Ishikawa (cell line): ENCODE measurements around the gene SLIT3.

ENCODE experiments used
- CEBPB ChIP-seq: IDR thresholded peaks from 2 replicates; pipeline ENCODE4 v1.6.1; 2012
- CREB1 ChIP-seq: IDR thresholded peaks from 2 replicates; pipeline ENCODE4 v1.6.1; 2012; ENCODE audit warnings: low read depth
- EGR1 ChIP-seq: IDR thresholded peaks from 2 replicates; pipeline ENCODE4 v1.6.1; 2012
- EP300 ChIP-seq: IDR thresholded peaks from 2 replicates; pipeline ENCODE4 v1.6.1; 2012; ENCODE audit warnings: borderline replicate concordance
- FOXM1 ChIP-seq: IDR thresholded peaks from 2 replicates; pipeline ENCODE4 v1.6.1; 2012; ENCODE audit warnings: low read depth, borderline replicate concordance
- NFIC ChIP-seq: IDR thresholded peaks from 2 replicates; pipeline ENCODE4 v1.6.1; 2012
- RAD21 ChIP-seq: IDR thresholded peaks from 2 replicates; pipeline ENCODE4 v1.6.1; 2012; ENCODE audit warnings: low read depth
- TAF1 ChIP-seq: IDR thresholded peaks from 2 replicates; pipeline ENCODE4 v1.6.1; 2012; ENCODE audit warnings: low read depth, mild to moderate bottlenecking
- TCF12 ChIP-seq: IDR thresholded peaks from 2 replicates; pipeline ENCODE4 v1.6.1; 2012; ENCODE audit warnings: low read depth
- TEAD4 ChIP-seq: IDR thresholded peaks from 2 replicates; pipeline ENCODE4 v1.6.1; 2012
- YY1 ChIP-seq: IDR thresholded peaks from 2 replicates; pipeline ENCODE4 v1.6.1; 2012; ENCODE audit warnings: low read depth
- ZBTB7A ChIP-seq: IDR thresholded peaks from 2 replicates; pipeline ENCODE4 v1.6.1; 2012; ENCODE audit warnings: low read depth
- TF ChIP-seq, protein P1 (sequence below): IDR thresholded peaks from 2 replicates; pipeline ENCODE4 v1.6.1; 2012
- TF ChIP-seq, protein P2 (sequence below): IDR thresholded peaks from 2 replicates; pipeline ENCODE4 v1.6.1; 2012; ENCODE audit warnings: low read depth, mild to moderate bottlenecking
- TF ChIP-seq, protein P3 (sequence below): IDR thresholded peaks from 2 replicates; pipeline ENCODE4 v1.6.1; 2012

SLIT3 gene

DNA sequence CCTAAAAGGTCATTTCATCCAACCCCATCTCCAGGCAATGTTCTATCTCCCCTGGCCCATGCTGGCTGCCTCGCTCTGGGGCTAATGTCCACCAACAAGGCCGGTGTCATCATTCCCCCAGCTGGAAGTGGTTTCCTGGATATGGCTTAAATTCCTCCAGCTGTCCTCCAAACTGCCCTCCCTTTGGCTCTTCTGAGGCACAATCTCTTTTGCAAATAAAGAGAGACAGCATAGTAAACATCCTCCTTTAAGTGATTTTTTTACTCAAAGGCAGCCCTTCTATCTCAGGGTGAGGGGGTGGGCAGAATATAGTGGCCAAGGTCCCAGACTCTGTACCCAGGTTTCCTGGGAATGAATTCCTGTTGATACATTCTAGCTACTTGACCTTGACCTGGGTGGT, 604.3 kb downstream of the SLIT3 start:
- no peak for TF ChIP-seq EP300
- TF ChIP-seq TCF12 = no peak
- TF ChIP-seq ZBTB7A = no peak
- no peak for TF ChIP-seq FOXM1
- TF ChIP-seq, protein P1, sequence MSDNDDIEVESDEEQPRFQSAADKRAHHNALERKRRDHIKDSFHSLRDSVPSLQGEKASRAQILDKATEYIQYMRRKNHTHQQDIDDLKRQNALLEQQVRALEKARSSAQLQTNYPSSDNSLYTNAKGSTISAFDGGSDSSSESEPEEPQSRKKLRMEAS = no peak
- TF ChIP-seq, protein P2, sequence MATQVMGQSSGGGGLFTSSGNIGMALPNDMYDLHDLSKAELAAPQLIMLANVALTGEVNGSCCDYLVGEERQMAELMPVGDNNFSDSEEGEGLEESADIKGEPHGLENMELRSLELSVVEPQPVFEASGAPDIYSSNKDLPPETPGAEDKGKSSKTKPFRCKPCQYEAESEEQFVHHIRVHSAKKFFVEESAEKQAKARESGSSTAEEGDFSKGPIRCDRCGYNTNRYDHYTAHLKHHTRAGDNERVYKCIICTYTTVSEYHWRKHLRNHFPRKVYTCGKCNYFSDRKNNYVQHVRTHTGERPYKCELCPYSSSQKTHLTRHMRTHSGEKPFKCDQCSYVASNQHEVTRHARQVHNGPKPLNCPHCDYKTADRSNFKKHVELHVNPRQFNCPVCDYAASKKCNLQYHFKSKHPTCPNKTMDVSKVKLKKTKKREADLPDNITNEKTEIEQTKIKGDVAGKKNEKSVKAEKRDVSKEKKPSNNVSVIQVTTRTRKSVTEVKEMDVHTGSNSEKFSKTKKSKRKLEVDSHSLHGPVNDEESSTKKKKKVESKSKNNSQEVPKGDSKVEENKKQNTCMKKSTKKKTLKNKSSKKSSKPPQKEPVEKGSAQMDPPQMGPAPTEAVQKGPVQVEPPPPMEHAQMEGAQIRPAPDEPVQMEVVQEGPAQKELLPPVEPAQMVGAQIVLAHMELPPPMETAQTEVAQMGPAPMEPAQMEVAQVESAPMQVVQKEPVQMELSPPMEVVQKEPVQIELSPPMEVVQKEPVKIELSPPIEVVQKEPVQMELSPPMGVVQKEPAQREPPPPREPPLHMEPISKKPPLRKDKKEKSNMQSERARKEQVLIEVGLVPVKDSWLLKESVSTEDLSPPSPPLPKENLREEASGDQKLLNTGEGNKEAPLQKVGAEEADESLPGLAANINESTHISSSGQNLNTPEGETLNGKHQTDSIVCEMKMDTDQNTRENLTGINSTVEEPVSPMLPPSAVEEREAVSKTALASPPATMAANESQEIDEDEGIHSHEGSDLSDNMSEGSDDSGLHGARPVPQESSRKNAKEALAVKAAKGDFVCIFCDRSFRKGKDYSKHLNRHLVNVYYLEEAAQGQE = no peak
- TF ChIP-seq RAD21 = no peak
- no peak for TF ChIP-seq CEBPB
- no peak for TF ChIP-seq TEAD4
- no peak for TF ChIP-seq YY1
- TF ChIP-seq, protein P3, sequence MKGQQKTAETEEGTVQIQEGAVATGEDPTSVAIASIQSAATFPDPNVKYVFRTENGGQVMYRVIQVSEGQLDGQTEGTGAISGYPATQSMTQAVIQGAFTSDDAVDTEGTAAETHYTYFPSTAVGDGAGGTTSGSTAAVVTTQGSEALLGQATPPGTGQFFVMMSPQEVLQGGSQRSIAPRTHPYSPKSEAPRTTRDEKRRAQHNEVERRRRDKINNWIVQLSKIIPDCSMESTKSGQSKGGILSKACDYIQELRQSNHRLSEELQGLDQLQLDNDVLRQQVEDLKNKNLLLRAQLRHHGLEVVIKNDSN = no peak
- TF ChIP-seq CREB1 = no peak
- no peak for TF ChIP-seq EGR1
- no peak for TF ChIP-seq NFIC
- no peak for TF ChIP-seq TAF1

DNA sequence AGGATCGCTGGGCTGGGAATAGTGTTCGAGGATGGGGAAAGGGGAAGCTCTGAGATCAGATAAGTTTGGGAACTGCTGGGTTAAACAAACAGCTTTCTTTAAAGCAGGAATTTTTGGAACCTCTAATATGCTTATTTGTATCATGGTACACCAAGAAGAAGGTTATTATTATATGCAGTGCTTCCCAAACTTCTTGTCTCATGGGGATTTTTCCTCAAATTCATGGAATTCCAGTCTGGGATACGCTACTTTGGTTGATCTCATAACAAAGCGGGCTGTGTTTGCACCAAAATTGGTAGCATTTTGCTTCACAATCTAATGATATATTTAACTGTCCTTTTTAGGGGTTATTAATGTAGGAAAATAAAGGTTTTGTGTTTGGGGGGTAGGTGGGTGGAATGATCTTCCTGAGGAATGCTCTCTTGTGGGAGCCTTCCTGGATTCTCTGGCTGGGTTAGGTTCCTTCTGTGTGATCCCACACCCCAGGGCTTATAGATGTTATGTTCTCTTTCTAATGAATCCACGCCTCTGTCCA, 605.6 kb downstream of the SLIT3 start:
- no peak for TF ChIP-seq YY1
- TF ChIP-seq TEAD4 = no peak

GRCh38 chr5:168694289-168694688, 606.6 kb downstream of the SLIT3 start:
- TF ChIP-seq CEBPB (no peak), CREB1 (no peak), TEAD4 (no peak), YY1 (no peak), TAF1 (no peak), ZBTB7A (no peak), NFIC (no peak), FOXM1 (no peak), TCF12 (no peak), EGR1 (no peak), RAD21 (no peak), EP300 (no peak)
- TF ChIP-seq, protein P1 = no peak
- TF ChIP-seq, protein P3 = no peak
- TF ChIP-seq, protein P2 = no peak

DNA sequence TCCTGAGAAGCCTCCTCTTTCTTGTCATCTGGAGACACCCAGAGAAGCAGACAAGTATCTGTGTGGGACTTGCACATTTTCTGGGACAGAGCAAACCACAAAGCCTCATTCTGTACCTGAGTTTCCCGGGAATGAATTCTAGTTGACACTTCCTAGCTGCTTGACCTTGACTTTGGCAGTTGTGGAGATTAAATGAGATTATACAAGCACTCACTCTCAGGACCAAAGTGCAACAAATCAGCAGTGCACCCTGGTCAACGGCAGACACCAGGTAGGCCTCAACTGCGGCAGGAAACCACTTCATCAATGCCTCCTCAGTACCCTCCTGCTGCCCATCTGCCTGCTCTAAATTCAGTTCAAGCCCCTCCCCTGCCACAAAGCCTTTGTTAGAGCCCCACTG, 607.1 kb downstream of the SLIT3 start:
- no peak for TF ChIP-seq TCF12
- TF ChIP-seq YY1 = no peak
- no peak for TF ChIP-seq TAF1
- TF ChIP-seq NFIC = no peak
- no peak for TF ChIP-seq FOXM1
- no peak for TF ChIP-seq EGR1
- no peak for TF ChIP-seq CREB1
- TF ChIP-seq, protein P2 = no peak
- no peak for TF ChIP-seq EP300
- TF ChIP-seq, protein P1 = no peak
- TF ChIP-seq, protein P3 = no peak
- TF ChIP-seq RAD21 = no peak
- no peak for TF ChIP-seq ZBTB7A
- no peak for TF ChIP-seq TEAD4
